H1 (cell line): ENCODE results near the gene VTN. TPM values are rescaled to one million over a fixed set of nuclear protein-coding genes. Genes with fewer than 3 reads are reported as not detected.

Experiments used
- CTCF ChIA-PET: fragments of 300-600 bp; sonication (Branson Sonifier 250); formaldehyde crosslinking; loops from one replicate; lab custom pipeline; 2021; ENCODE audit not compliant: partially characterized antibody; lab: Charles Lee
- POLR2A ChIA-PET: fragments of 300-600 bp; sonication (Branson Sonifier 250); formaldehyde crosslinking; loops from one replicate; lab custom pipeline; 2021; ENCODE audit warnings: inconsistent platforms; ENCODE audit not compliant: partially characterized antibody; lab: Charles Lee
- DNase-seq, 2 experiments: peaks; one replicate each; pipeline versions ENCODE4 v3.0.0 to v3.0.0-alpha.2; 2010 to 2022; ENCODE audit warnings: low spot score in 2 of 2, low read depth in 1 of 2, mixed read lengths in 1 of 2
- FAIRE-seq: peaks from 2 replicates; lab custom pipeline; 2011; peaks lifted over from hg19 to GRCh38; lab: Jason Lieb, UNC
- H2AFZ ChIP-seq: 2 replicates; pipeline ENCODE4 v1.8.1; 2012; ENCODE audit warnings: low read length, inconsistent platforms
- H2AK5ac ChIP-seq: 2 replicates; pipeline ENCODE4 v1.6.1; 2013; ENCODE audit warnings: low read depth, low read length
- H2BK120ac ChIP-seq: replicated peaks from 2 replicates; pipeline ENCODE3; 2013; ENCODE audit warnings: low read depth, low read length, inconsistent platforms
- H2BK12ac ChIP-seq: 2 replicates; pipeline ENCODE4 v1.6.1; 2013; ENCODE audit warnings: low read depth, low read length
- H2BK15ac ChIP-seq: 2 replicates; pipeline ENCODE4 v1.6.1; 2013; ENCODE audit warnings: low read length
- H2BK20ac ChIP-seq: 2 replicates; pipeline ENCODE4 v1.6.1; 2013; ENCODE audit warnings: low read length
- H2BK5ac ChIP-seq: 2 replicates; pipeline ENCODE4 v1.6.1; 2013; ENCODE audit warnings: low read depth, low read length
- H3K14ac ChIP-seq: 2 replicates; pipeline ENCODE4 v1.6.1; 2013; ENCODE audit warnings: inconsistent platforms; ENCODE audit not compliant: insufficient read length
- H3K18ac ChIP-seq: 2 replicates; pipeline ENCODE4 v1.6.1; 2013; ENCODE audit warnings: low read length; ENCODE audit errors: extremely low read depth
- H3K23ac ChIP-seq: 2 replicates; pipeline ENCODE4 v1.6.1; 2013; ENCODE audit warnings: inconsistent platforms; ENCODE audit not compliant: insufficient read length
- H3K23me2 ChIP-seq: 2 replicates; pipeline ENCODE4 v1.6.1; 2013; ENCODE audit warnings: low read depth, low read length
- H3K27ac ChIP-seq: 2 replicates; pipeline ENCODE4 v1.6.1; 2011; ENCODE audit warnings: low read depth, low read length, inconsistent platforms
- H3K27me3 ChIP-seq, 4 experiments: replicated peaks in 1 of 4; 1 replicate in 1 of 4; 2 replicates in 3 of 4; pipeline versions ENCODE4 v1.6.1 to v1.8.1; 2011 to 2013; ENCODE audit warnings: low read length in 3 of 4, mild to moderate bottlenecking in 3 of 4, inconsistent platforms in 2 of 4, mixed read lengths in 2 of 4, moderate library complexity in 1 of 4; ENCODE audit not compliant: control insufficient read depth in 3 of 4, insufficient read depth in 3 of 4; ENCODE audit errors: extremely low read depth in 1 of 4
- H3K36me3 ChIP-seq, 4 experiments: 2 replicates each; pipeline versions ENCODE4 v1.6.1 to v1.8.1; 2011 to 2013; ENCODE audit warnings: mild to moderate bottlenecking in 4 of 4, low read length in 3 of 4, moderate library complexity in 2 of 4, control low read depth in 1 of 4, inconsistent platforms in 1 of 4; ENCODE audit not compliant: insufficient read depth in 4 of 4, control insufficient read depth in 2 of 4
- H3K4ac ChIP-seq: replicated peaks from 2 replicates; pipeline ENCODE3; 2013; ENCODE audit warnings: low read length, low read depth, mixed read lengths, inconsistent platforms; ENCODE audit not compliant: insufficient read length
- H3K4me1 ChIP-seq, 4 experiments: replicated peaks in 1 of 4; 1 replicate in 1 of 4; 2 replicates in 3 of 4; pipeline versions ENCODE4 v1.6.1 to v1.8.1; 2011 to 2013; ENCODE audit warnings: low read length in 3 of 4, inconsistent platforms in 2 of 4, mixed read lengths in 1 of 4; ENCODE audit not compliant: insufficient read depth in 4 of 4, control insufficient read depth in 3 of 4
- H3K4me2 ChIP-seq, 2 experiments: 2 replicates each; pipeline versions ENCODE4 v1.6.1 to v1.8.1; 2011 to 2013; ENCODE audit warnings: low read depth in 2 of 2, low read length in 2 of 2, control low read depth in 1 of 2, inconsistent platforms in 1 of 2, mild to moderate bottlenecking in 1 of 2; ENCODE audit not compliant: insufficient read depth in 1 of 2
- H3K4me3 ChIP-seq, 4 experiments: fragments of 200-600, 300-600 bp in 1 of 4; sonication (generic), shearing (Covaris generic), sonication (Bioruptor Twin) in 1 of 4; 2 replicates each; pipeline versions ENCODE4 v1.5.1 to v1.8.1; 2011 to 2016; ENCODE audit warnings: low read length in 4 of 4, low read depth in 3 of 4, control low read depth in 2 of 4, inconsistent platforms in 2 of 4, mild to moderate bottlenecking in 2 of 4, mixed read lengths in 1 of 4, moderate library complexity in 1 of 4; ENCODE audit not compliant: insufficient read depth in 2 of 4; ENCODE audit errors: extremely low read depth in 1 of 4
- H3K56ac ChIP-seq: replicated peaks from 2 replicates; pipeline ENCODE3; 2013; ENCODE audit warnings: low read depth, mild to moderate bottlenecking, mixed read lengths, low read length, inconsistent platforms; ENCODE audit not compliant: insufficient read length
- H3K79me1 ChIP-seq: 2 replicates; pipeline ENCODE4 v1.6.1; 2013; ENCODE audit warnings: low read depth, low read length, control low read depth
- H3K79me2 ChIP-seq, 2 experiments: 2 replicates each; pipeline versions ENCODE4 v1.6.1 to v1.8.1; 2012 to 2013; ENCODE audit warnings: low read length in 2 of 2, mild to moderate bottlenecking in 2 of 2, inconsistent platforms in 1 of 2; ENCODE audit not compliant: insufficient read depth in 2 of 2, control insufficient read depth in 1 of 2
- H3K9ac ChIP-seq, 4 experiments: replicated peaks in 1 of 4; 1 replicate in 1 of 4; 2 replicates in 3 of 4; pipeline versions ENCODE4 v1.6.1 to v1.8.1; 2011 to 2013; ENCODE audit warnings: low read depth in 3 of 4, low read length in 3 of 4, control low read depth in 2 of 4, mild to moderate bottlenecking in 2 of 4, moderate library complexity in 2 of 4, inconsistent platforms in 1 of 4; ENCODE audit errors: extremely low read depth in 1 of 4
- H3K9me3 ChIP-seq, 2 experiments: 2 replicates each; pipeline versions ENCODE4 v1.6.1 to v1.8.1; 2012 to 2013; ENCODE audit warnings: mild to moderate bottlenecking in 2 of 2, moderate library complexity in 2 of 2, control low read depth in 1 of 2, inconsistent platforms in 1 of 2, low read depth in 1 of 2, low read length in 1 of 2, mixed read lengths in 1 of 2; ENCODE audit not compliant: insufficient read depth in 2 of 2
- H4K20me1 ChIP-seq, 2 experiments: replicated peaks in 1 of 2; 2 replicates each; pipeline versions ENCODE3 to v1.8.1; 2011 to 2013; ENCODE audit warnings: inconsistent platforms in 2 of 2, low read length in 2 of 2, mild to moderate bottlenecking in 1 of 2; ENCODE audit not compliant: insufficient read depth in 2 of 2, control insufficient read depth in 1 of 2
- H4K5ac ChIP-seq: 2 replicates; pipeline ENCODE4 v1.6.1; 2013; ENCODE audit warnings: low read length, low read depth, mixed read lengths, inconsistent platforms; ENCODE audit not compliant: insufficient read length
- H4K8ac ChIP-seq: 2 replicates; pipeline ENCODE4 v1.8.0; 2013; ENCODE audit warnings: mild to moderate bottlenecking, moderate library complexity, low read length, inconsistent platforms; ENCODE audit not compliant: insufficient read depth; ENCODE audit errors: extremely low read depth
- H4K91ac ChIP-seq: replicated peaks from 2 replicates; pipeline ENCODE3; 2013; ENCODE audit warnings: low read length, mixed read lengths, inconsistent platforms; ENCODE audit not compliant: insufficient read length
- CBX5 ChIP-seq: fragments of 300-800, 300-1000 bp; sonication (generic); IDR thresholded peaks from 2 replicates; pipeline ENCODE4 v1.7.1; 2016; ENCODE audit warnings: antibody characterized with exemption, low read length, low read depth
- CBX8 ChIP-seq: fragments of 300-800, 300-1000 bp; sonication (generic); IDR thresholded peaks from 2 replicates; pipeline ENCODE4 v1.7.1; 2016; ENCODE audit warnings: low read depth, low read length, borderline replicate concordance
- CTBP2 ChIP-seq: IDR thresholded peaks from 2 replicates; pipeline ENCODE4 v1.7.0; 2011; ENCODE audit warnings: borderline replicate concordance, mild to moderate bottlenecking, moderate library complexity, mixed read lengths, low read length; ENCODE audit not compliant: insufficient read depth, insufficient read length
- E2F6 ChIP-seq: IDR thresholded peaks from 2 replicates; pipeline ENCODE4 v1.6.1; 2012; ENCODE audit warnings: inconsistent platforms
- EP300 ChIP-seq, 2 experiments: IDR thresholded peaks; 1 replicate in 1 of 2; 2 replicates in 1 of 2; pipeline ENCODE4 v1.6.1; 2011 to 2012; ENCODE audit warnings: low read depth in 2 of 2, low read length in 2 of 2, mild to moderate bottlenecking in 2 of 2, borderline replicate concordance in 1 of 2, inconsistent platforms in 1 of 2, moderate library complexity in 1 of 2
- JUN ChIP-seq: IDR thresholded peaks from 2 replicates; pipeline ENCODE4 v1.6.1; 2011; ENCODE audit warnings: low read depth, mild to moderate bottlenecking, improper control_type of control experiment, low read length
- KDM5A ChIP-seq: fragments of 200-600 bp; IDR thresholded peaks from 2 replicates; pipeline ENCODE4 v1.7.1; 2012; ENCODE audit warnings: mild to moderate bottlenecking, low read length, inconsistent platforms, mixed read lengths
- POLR2AphosphoS5 ChIP-seq: IDR thresholded peaks from 2 replicates; pipeline ENCODE4 v1.6.1; 2011; ENCODE audit warnings: low read depth, low read length
- RNF2 ChIP-seq: fragments of 200-900, 300-1000 bp; sonication (generic); IDR thresholded peaks from 2 replicates; pipeline ENCODE4 v1.7.1; 2016; ENCODE audit warnings: borderline replicate concordance, low read depth, mild to moderate bottlenecking, antibody characterized with exemption, low read length; ENCODE audit not compliant: poor library complexity, severe bottlenecking; ENCODE audit errors: missing control alignments
- TBP ChIP-seq: IDR thresholded peaks from 2 replicates; pipeline ENCODE4 v1.6.1; 2011; ENCODE audit warnings: low read depth, low read length, improper control_type of control experiment
- TCF12 ChIP-seq: IDR thresholded peaks from 2 replicates; pipeline ENCODE4 v1.6.1; 2011; ENCODE audit warnings: low read depth, mild to moderate bottlenecking, low read length
- WGBS, 2 experiments: shearing (Covaris generic) in 1 of 2; methylation state at CpG; one replicate each; pipeline versions ENCODE4 v1.1.6 to v1.1.7; 2013 to 2015; ENCODE audit warnings: low lambda C conversion rate in 2 of 2, mixed read lengths in 2 of 2, inconsistent platforms in 1 of 2, low coverage in 1 of 2, missing lambda C conversion rate in 1 of 2; ENCODE audit not compliant: insufficient replicate concordance in 2 of 2, insufficient coverage in 1 of 2, insufficient read length in 1 of 2; ENCODE audit errors: extremely low coverage in 1 of 2, missing lambda C conversion rate in 1 of 2; 5-methylcytosine and 5-hydroxymethylcytosine counted together
- polyA plus RNA-seq, 7 experiments: library from polyadenylated mRNA; depleted of rRNA in 3 of 7; stranded (reverse) in 5 of 7; unstranded in 2 of 7; fragments of >200 nt in 5 of 7; fragments of 200-250 nt in 2 of 7; gene quantifications; 1 replicate in 5 of 7; 2 replicates in 1 of 7; 4 replicates in 1 of 7; pipeline versions ENCODE4 v1.2.1 to v1.2.3, GENCODE V29; 2011 to 2013; ENCODE audit warnings: missing spikeins in 2 of 7, mixed read lengths in 2 of 7
- total RNA-seq: library from RNA; stranded (reverse); fragmentation: NEBNext Ultra II Directional; extraction: Animal tissue kit (Norgen Biotek cat#: 25700); gene quantifications from 2 replicates; pipeline ENCODE4 v1.2.1, GENCODE V29; 2021

The VTN gene
- total and polyA plus RNA-seq, 2 of the 8 experiments (the other 6 are each of a cell fraction or from before 2014, with no cell fraction given): 0.18 TPM; not detected in 1

DNA sequence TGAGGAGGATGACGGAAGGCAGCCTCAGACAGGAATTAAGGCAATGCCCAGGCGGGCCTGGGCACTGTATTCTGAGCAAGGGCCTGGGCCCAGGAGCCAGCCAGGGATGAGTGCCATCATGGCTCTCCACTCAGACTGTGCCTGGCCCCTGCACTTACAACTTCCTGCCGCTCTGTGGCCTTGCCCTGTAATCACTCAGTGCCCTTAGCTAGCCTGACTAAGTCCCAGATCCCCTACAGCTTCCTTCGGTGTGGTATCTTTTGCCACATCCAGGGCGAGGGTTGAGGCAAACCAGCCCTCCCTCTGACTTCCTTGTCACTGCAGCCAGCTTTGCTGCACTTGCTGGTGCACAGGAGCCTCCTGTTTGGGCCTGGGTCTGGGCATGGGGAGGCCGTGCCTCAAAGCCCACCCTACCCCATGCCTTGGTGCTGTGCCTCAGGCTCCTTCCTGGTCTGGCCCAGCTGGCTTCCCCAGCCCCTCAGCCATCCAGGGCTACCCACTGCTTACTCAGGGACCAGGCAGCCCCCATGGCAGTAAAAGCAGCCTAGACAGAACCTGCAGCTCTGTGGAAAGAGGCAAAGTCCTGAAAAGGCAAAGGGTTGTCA, 26.6 kb upstream of the VTN start:
- CTCF ChIA-PET: interaction anchor here (0.7 to 2.8 kb wide), 4 partner anchors 8 to 152 kb away, joined by 3 to 11 read pairs (median 3); partner anchors contain the start of gene SLC46A1

More for the DNA sequence above, 26.6 kb upstream of the VTN start:
- H3K79me1 ChIP-seq: no peaks in the 10 kb centered on the region
- H4K8ac ChIP-seq: no peak overlapping the region
- H2AFZ ChIP-seq: no peak overlapping the region
- no peak overlapping the region for H4K5ac ChIP-seq
- H3K9me3 ChIP-seq: no peaks in the 10 kb centered on the region
- no peak overlapping the region for H3K9ac ChIP-seq
- H3K36me3 ChIP-seq: no peaks in the 10 kb centered on the region
- no peak overlapping the region for H3K56ac ChIP-seq
- H2BK20ac ChIP-seq: no peak overlapping the region
- no peak overlapping the region for H4K91ac ChIP-seq
- H3K79me2 ChIP-seq: no peaks in the 10 kb centered on the region
- FAIRE-seq: no peak
- no peak for DNase-seq
- no peak overlapping the region for H3K18ac ChIP-seq
- H2AK5ac ChIP-seq: no peak overlapping the region
- H3K23ac ChIP-seq: no peak overlapping the region
- POLR2A ChIA-PET: interaction anchor here (3.3 to 12.8 kb wide), 2 partner anchors 10 to 11 kb away, joined by 12 to 135 read pairs; partner anchors contain the start of gene SLC46A1
- H3K23me2 ChIP-seq: no peaks in the 10 kb centered on the region
- H3K4me1 ChIP-seq: peaks cover 0 to 5% (median 1%) of the 10 kb centered on the region in 4 experiments; a peak in 6 of 7 replicates
- no peak overlapping the region for H3K4me3 ChIP-seq
- no peak for TF ChIP-seq POLR2AphosphoS5
- no peak for TF ChIP-seq JUN
- TF ChIP-seq TBP: no peak
- TF ChIP-seq KDM5A: no peak
- no peak for TF ChIP-seq CTBP2
- TF ChIP-seq CBX5: no peak
- no peak for TF ChIP-seq RNF2
- TF ChIP-seq CBX8: no peak
- TF ChIP-seq E2F6: no peak
- TF ChIP-seq TCF12: no peak
- TF ChIP-seq EP300 (IDR thresholded peaks at IDR 0.05; ENCODE audit: borderline replicate concordance in 1 of 2, low read depth in 2 of 2, low read length in 2 of 2): no peak
- H3K4ac ChIP-seq: no peak overlapping the region
- no peak overlapping the region for H2BK120ac ChIP-seq
- WGBS, 2 experiments: 71% methylated on average over 6 of the region's 6 CpGs; no CpG with 5 or more reads in 1 of the 2 experiments
- H4K20me1 ChIP-seq: no peaks in the 10 kb centered on the region
- H3K27me3 ChIP-seq: peaks cover 0 to 9% (median 3%) of the 10 kb centered on the region in 4 experiments; a peak in 2 of 7 replicates
- no peak overlapping the region; the same call in 1 of the 2 replicates for H3K27ac ChIP-seq
- no peak overlapping the region for H2BK5ac ChIP-seq
- H2BK12ac ChIP-seq: no peak overlapping the region
- no peak overlapping the region for H3K14ac ChIP-seq
- H2BK15ac ChIP-seq: no peak overlapping the region
- H3K4me2 ChIP-seq: no peak overlapping the region
